ENCODE data around the gene AWAT2.

The AWAT2 gene

DNA sequence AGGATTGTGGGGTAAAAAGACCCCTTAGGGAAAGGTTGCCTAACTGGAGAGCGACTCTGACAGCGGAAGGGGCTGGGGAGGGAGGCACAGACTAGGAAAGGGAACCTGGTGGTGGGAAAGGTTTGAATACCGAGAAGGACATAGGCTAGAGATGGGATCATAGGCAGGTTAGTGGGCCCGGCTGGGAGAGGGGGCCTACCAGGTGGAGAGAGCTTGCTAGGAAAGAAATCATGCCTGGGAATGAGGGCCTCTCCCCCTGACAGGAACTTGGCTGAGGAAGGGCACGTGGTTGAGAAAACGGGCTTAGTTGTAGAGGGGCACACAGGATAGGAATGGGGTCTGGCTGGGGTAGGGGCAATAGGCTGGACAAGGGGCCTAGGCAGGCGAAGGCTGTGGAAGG lies 16.9 kb upstream of the AWAT2 start:
- no peak for DNase-seq
- H3K4me3 ChIP-seq (ENCODE audit: low read depth, low read length) = no peak overlapping the region
- H3K27ac ChIP-seq = no peak overlapping the region
- no peaks in the 10 kb centered on the region for H3K36me3 ChIP-seq (replicated peaks)
- in situ Hi-C loops (cut with HindIII; ENCODE audit: low pct_ligation_motif_present, low sequenced_read_pairs) = no loop called here
- no peaks in the 10 kb centered on the region for H3K27me3 ChIP-seq (replicated peaks)
- TF ChIP-seq, protein P1, sequence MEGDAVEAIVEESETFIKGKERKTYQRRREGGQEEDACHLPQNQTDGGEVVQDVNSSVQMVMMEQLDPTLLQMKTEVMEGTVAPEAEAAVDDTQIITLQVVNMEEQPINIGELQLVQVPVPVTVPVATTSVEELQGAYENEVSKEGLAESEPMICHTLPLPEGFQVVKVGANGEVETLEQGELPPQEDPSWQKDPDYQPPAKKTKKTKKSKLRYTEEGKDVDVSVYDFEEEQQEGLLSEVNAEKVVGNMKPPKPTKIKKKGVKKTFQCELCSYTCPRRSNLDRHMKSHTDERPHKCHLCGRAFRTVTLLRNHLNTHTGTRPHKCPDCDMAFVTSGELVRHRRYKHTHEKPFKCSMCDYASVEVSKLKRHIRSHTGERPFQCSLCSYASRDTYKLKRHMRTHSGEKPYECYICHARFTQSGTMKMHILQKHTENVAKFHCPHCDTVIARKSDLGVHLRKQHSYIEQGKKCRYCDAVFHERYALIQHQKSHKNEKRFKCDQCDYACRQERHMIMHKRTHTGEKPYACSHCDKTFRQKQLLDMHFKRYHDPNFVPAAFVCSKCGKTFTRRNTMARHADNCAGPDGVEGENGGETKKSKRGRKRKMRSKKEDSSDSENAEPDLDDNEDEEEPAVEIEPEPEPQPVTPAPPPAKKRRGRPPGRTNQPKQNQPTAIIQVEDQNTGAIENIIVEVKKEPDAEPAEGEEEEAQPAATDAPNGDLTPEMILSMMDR (IDR thresholded peaks at IDR 0.05; ENCODE audit: low read depth, low read length, missing control alignments) = no peak

DNA sequence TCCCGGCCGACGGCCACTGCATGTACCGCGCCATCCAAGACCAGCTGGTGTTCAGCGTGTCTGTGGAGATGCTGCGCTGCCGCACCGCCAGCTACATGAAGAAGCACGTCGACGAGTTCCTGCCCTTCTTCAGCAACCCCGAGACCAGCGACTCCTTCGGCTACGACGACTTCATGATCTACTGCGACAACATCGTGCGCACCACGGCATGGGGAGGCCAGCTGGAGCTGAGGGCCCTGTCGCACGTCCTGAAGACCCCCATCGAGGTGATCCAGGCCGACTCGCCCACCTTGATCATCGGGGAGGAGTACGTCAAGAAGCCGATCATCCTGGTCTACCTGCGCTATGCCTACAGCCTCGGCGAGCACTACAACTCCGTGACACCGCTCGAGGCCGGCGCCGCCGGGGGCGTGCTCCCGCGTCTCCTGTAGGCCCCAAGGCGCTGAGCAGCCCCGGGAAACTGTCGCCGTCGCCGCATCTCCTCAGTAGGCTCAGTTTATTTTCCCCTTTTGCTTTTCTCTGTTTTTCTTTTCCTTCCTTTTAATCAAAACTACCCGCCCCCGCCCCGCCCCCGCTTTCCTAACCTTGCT lies 13.3 kb upstream of the AWAT2 start:
- no peak for DNase-seq
- H3K36me3 ChIP-seq (replicated peaks) = no peaks in the 10 kb centered on the region
- in situ Hi-C loops (cut with HindIII; ENCODE audit: low pct_ligation_motif_present, low sequenced_read_pairs) = no loop called here
- TF ChIP-seq, protein P1 (IDR thresholded peaks at IDR 0.05; ENCODE audit: low read depth, low read length, missing control alignments) = no peak
- H3K4me3 ChIP-seq (ENCODE audit: low read depth, low read length) = no peak overlapping the region
- H3K27me3 ChIP-seq (replicated peaks) = no peaks in the 10 kb centered on the region
- no peak overlapping the region for H3K27ac ChIP-seq

DNA sequence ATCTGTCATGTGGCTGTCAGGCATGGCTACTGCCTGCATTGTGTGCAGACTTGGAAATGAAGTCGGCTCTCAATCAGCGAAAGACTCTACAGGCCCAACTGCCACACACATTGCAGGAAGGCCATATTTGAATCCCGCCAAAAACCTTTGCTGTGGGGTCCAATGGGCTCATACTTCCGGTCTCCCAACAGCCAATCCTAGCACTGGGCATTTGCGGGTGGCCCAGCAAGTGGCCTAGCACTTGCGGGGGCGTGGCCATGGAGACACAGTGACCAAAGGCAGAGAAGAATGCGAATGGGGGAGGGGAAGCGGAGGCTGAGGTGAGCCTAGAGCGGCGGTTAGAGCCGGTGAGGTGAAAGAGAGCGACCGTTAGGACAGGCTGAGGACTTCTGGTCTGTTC lies 12.3 kb upstream of the AWAT2 start, which contains the start of gene OTUD6A:
Gene OTUD6A, plus strand, starts transcription at position 382 of the 400 bp plus-strand sequence. CDS start 68 bp downstream, outside the sequence.
- TF ChIP-seq, protein P1 (IDR thresholded peaks at IDR 0.05; ENCODE audit: low read depth, low read length, missing control alignments) = no peak
- Histone ChIP-seq H3K4me3 (ENCODE audit: low read depth, low read length) (no peak within 1 kb of the TSS), H3K27me3 (replicated peaks) (no peaks in the 10 kb centered on the region), H3K27ac (no peak within 1 kb of the TSS), H3K36me3 (replicated peaks) (no peaks in the 10 kb centered on the region)
- DNase-seq = no peak
- in situ Hi-C loops (cut with HindIII; ENCODE audit: low pct_ligation_motif_present, low sequenced_read_pairs) = no loop called here

DNA sequence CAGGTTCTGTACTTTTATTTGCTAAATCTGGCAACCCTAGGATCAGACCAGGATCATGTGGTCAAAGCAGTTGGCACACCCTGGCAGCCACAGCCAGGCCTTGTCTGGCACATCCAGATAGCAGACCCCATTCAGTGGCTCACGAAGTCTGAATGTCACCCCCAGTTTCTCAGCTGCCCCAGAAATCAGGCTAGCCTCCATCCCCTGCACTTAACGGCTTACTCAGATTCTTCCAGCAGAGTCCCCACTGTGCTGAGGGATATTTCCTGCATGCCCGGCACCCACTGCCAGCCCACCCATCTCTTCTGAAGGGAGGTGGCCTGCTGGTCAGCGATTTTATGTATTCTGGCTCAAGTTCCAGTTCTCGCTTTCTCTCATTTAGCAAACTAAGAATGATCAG lies 4.7 kb upstream of the AWAT2 start:
- TF ChIP-seq, protein P1 (IDR thresholded peaks at IDR 0.05; ENCODE audit: low read depth, low read length, missing control alignments) = no peak
- Histone ChIP-seq H3K27ac (no peak overlapping the region), H3K27me3 (replicated peaks) (no peaks in the 10 kb centered on the region), H3K36me3 (replicated peaks) (no peaks in the 10 kb centered on the region), H3K4me3 (ENCODE audit: low read depth, low read length) (no peak overlapping the region)
- in situ Hi-C loops (cut with HindIII; ENCODE audit: low pct_ligation_motif_present, low sequenced_read_pairs) = no loop called here
- DNase-seq = no peak

DNA sequence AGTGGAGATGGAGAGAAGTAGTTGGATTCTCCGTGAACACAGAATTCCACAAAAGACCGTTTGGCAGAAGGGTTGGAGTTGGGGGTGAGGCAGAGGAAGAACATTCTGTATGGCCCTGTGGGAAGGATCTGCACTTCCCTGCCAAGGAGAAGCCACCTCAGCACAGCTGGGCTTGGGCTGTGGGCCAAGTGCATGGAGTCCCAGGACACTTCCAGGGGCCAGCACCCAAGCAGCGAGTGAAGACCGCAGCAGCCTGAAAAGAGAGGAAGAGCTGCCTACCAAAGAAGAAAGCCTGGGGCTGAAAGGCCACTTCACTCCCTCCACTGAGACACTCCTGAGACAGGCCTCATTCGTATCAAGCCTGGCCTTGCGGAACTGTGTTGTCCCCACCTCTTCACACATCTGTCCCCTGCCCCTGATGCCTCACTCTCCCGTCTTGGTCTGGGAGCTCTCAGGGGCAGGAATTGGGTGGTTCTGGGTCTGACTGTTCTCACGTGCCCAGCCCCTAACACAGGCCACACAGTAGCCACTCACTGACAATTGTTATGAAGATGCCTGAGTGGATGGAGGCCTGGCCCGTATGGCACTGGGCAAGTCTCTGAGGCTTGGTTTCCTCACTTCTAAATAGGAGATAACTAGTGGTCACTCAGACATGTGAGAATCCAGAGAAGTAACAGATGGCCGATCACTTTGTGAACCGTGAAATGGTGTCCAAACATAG lies 3.3 kb upstream of the AWAT2 start:
- Histone ChIP-seq H3K36me3 (replicated peaks) (no peaks in the 10 kb centered on the region), H3K27ac (no peak overlapping the region), H3K27me3 (replicated peaks) (no peaks in the 10 kb centered on the region), H3K4me3 (ENCODE audit: low read depth, low read length) (no peak overlapping the region)
- in situ Hi-C loops (cut with HindIII; ENCODE audit: low pct_ligation_motif_present, low sequenced_read_pairs) = no loop called here
- no peak for DNase-seq
- TF ChIP-seq, protein P1 (IDR thresholded peaks at IDR 0.05; ENCODE audit: low read depth, low read length, missing control alignments) = no peak
